Brain microvascular endothelial cell (primary cell): ENCODE data around the gene ALG1L2.
"Not testable (repeated sequence)": the region's sequence is repeated elsewhere in the genome, so short reads cannot be mapped to it uniquely, and the experiment has no call there.

Experiments used
- DNase-seq: peaks from one replicate; pipeline ENCODE4 v3.0.0-alpha.2; 2020
- H3K27ac ChIP-seq: fragments of 250-450 bp; sonication (Bioruptor Pico); 2 replicates; pipeline ENCODE4 v1.5.1; 2020; ENCODE audit warnings: mild to moderate bottlenecking, moderate library complexity
- H3K27me3 ChIP-seq: fragments of 250-450 bp; sonication (Bioruptor Pico); replicated peaks from 2 replicates; pipeline ENCODE4 v1.5.1; 2020; ENCODE audit warnings: mild to moderate bottlenecking
- H3K36me3 ChIP-seq: fragments of 250-450 bp; sonication (Bioruptor Pico); replicated peaks from 2 replicates; pipeline ENCODE4 v1.5.1; 2020; ENCODE audit warnings: mild to moderate bottlenecking
- H3K4me3 ChIP-seq: 2 replicates; pipeline ENCODE4 v1.5.1; 2011; ENCODE audit warnings: low read depth, mild to moderate bottlenecking, control low read depth, low read length, moderate library complexity
- in situ Hi-C: cut with HindIII; loops from 2 replicates; pipeline ENCODE4 v1.10.0; 2017; ENCODE audit warnings: low sequenced_read_pairs, low pct_ligation_motif_present
- TF ChIP-seq, protein P1 (sequence below): IDR thresholded peaks from 2 replicates; pipeline ENCODE4 v1.5.1; 2011; ENCODE audit warnings: low read depth, mild to moderate bottlenecking, moderate library complexity, low read length, control low read depth, inconsistent platforms; ENCODE audit errors: missing control alignments

The ALG1L2 gene

DNA sequence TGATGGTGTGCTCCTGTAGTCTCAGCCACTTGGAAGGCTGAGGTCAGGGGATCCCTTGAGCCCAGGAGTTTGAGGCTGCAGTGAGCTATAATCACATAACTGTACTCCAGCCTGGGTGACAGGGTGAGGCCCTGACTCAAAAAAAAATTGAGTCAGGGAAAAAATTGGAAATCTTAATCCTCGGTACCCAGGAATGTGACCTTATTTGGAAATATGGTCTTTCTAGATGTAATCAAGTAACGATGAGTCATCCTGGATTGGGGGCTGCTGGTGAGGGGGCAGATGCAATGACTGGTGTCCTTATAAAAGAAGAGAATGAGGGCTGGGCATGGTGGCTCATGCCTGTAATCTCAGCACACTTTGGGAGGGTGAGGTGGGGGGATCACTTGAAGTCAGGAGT is 33.8 kb downstream of the ALG1L2 start:
- H3K4me3 ChIP-seq, H3K36me3 ChIP-seq, H3K27ac ChIP-seq, H3K27me3 ChIP-seq, in situ Hi-C loops, DNase-seq: not testable (repeated sequence)

DNA sequence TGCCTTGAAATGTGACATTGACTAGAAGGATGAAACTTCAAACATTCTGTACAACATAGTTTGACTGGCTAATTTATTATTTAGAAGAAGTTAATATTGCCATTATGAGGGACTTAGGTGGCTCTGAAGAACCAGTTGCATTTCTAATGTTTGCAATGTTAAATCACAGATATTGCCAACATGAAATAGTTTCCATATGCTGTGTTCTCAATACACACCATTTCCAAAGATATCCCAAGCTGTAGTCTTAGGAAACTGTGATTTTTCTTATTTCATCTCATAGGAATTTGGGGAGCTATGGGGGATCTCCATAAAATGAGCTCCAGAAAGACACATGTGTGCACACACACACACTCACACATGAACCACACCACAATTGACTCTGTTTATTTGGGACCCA is 36.3 kb downstream of the ALG1L2 start:
- Histone ChIP-seq H3K27ac (no peak overlapping the region), H3K36me3 (no peaks in the 10 kb centered on the region), H3K4me3 (no peak overlapping the region), H3K27me3 (no peaks in the 10 kb centered on the region)
- no peak for DNase-seq
- in situ Hi-C loops: no loop called here
- TF ChIP-seq, protein P1, sequence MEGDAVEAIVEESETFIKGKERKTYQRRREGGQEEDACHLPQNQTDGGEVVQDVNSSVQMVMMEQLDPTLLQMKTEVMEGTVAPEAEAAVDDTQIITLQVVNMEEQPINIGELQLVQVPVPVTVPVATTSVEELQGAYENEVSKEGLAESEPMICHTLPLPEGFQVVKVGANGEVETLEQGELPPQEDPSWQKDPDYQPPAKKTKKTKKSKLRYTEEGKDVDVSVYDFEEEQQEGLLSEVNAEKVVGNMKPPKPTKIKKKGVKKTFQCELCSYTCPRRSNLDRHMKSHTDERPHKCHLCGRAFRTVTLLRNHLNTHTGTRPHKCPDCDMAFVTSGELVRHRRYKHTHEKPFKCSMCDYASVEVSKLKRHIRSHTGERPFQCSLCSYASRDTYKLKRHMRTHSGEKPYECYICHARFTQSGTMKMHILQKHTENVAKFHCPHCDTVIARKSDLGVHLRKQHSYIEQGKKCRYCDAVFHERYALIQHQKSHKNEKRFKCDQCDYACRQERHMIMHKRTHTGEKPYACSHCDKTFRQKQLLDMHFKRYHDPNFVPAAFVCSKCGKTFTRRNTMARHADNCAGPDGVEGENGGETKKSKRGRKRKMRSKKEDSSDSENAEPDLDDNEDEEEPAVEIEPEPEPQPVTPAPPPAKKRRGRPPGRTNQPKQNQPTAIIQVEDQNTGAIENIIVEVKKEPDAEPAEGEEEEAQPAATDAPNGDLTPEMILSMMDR: no peak

DNA sequence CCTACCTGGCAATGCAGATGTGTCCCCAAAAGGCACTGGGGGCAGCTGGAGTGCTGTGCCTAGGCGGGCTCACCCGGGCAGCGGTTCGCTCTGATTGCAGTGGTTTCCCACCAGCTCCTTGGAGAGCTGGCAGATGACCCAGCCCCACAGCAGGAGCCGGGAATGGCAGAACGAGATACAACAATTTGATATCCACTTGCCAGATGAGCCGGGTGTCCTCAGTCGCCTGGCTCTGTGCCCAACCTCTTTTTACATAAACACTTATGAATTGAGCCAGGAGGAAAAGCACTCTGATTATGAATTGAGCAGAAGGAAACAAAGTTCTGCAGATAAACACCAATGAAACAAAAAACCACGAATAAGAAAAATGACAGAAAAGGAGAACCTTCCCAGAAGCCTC is 38.2 kb downstream of the ALG1L2 start:
- H3K36me3 ChIP-seq, H3K27ac ChIP-seq, H3K27me3 ChIP-seq, in situ Hi-C loops, H3K4me3 ChIP-seq, DNase-seq: not testable (repeated sequence)

DNA sequence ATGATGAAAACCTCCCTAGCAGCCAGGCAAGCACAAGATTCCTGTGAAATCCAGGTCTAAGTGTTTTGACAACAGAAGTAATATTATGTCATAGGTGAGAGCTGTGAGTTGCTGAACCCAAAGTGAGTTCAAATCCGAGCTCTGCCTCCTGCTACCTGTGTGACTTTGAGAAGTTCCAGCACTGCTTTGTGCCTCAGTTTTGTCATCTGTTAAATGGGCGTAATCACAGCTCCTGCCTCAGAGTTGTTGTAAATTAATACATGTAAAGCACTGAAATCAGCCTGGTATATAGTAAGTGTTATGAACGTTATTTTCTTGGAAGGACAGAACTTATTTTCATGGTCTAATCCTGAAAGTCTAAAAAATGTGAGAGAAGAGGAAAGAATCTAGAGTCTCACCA is 38.7 kb downstream of the ALG1L2 start:
- H3K4me3 ChIP-seq, DNase-seq, H3K36me3 ChIP-seq, H3K27me3 ChIP-seq, H3K27ac ChIP-seq, in situ Hi-C loops: not testable (repeated sequence)

DNA sequence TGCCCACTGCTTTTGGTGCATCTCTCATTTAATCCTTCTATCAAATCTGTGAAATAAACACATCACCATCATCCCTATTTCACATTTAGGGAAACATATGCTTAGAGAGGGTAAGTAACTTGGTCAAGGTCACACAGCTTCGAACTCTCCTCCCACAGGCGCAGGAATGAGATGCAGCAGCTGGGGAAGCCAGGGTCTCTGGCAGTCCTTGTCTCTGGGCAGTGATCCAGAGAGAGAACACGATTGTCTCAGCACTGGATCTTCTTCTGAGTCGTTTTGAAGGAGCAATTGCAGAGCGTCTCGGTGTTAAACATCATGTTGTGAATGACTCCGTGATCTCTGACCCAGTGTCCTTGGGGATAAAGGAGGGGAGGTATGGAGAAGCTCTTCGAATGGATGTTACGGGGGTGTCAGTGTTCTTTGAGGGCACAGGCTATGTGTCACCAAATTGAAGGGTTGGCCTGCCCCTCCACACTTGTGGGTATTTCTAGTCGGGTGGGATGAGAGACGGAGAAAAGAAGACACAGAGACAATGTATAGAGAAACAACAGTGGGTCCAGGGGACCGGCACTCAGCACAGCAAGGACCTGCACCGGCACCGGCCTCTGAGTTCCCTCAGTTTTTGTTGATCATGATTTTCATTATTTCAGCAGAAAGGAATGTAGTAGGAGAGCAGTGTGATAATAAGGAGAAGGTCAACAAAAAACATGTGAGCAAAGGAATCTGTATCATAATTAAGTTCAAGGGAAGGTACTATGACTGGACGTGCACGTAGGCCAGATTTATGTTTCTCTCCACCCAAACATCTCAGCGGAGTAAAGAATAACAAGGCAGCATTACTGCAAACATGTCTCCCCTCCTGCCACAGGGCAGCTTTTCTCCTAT is 41.5 kb downstream of the ALG1L2 start:
- in situ Hi-C loops, DNase-seq, H3K36me3 ChIP-seq, H3K4me3 ChIP-seq, H3K27ac ChIP-seq, H3K27me3 ChIP-seq: not testable (repeated sequence)

DNA sequence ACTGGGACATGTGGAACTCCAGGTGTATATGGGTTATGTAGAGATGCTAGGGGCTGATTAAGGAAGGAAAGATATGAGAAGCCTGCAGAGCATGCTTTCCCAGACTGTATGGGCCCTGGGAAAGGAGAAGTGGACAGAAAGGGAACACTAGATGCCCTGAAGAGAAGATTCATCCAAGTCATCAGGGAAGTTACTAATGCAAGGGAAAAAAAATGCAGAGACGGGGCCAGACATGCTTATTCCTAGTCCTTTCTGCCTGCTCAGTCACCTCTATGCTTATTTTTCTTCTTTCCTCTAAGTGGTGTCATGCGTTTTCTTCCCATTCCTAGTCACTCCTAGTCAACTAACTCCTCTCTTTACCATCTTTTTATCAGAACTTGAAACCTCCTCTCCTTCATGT is 43.8 kb downstream of the ALG1L2 start:
- H3K27ac ChIP-seq, H3K27me3 ChIP-seq, H3K4me3 ChIP-seq, DNase-seq, in situ Hi-C loops, H3K36me3 ChIP-seq: not testable (repeated sequence)

DNA sequence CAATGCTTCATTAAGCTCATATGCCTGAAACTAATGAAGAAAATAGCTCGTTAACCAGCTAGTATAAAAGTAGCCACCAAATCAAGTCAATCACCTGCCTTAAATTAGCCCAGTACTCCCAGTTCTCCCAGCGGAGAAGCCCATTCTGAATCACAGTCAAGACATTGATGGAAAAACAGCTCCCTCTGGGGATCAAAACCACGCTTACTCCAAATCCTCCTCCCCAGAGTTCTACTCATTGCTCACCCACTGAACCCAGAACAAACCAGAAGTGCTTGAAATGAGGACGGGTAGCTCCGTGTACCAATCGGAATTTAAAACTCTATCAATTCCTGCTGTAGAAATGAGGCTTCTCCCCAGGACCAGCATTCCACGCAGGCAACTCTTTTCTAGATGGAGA is 54.7 kb downstream of the ALG1L2 start:
- in situ Hi-C loops, DNase-seq, H3K27ac ChIP-seq, H3K27me3 ChIP-seq, H3K36me3 ChIP-seq, H3K4me3 ChIP-seq: not testable (repeated sequence)
- TF ChIP-seq, protein P1: peak; percentile 17

DNA sequence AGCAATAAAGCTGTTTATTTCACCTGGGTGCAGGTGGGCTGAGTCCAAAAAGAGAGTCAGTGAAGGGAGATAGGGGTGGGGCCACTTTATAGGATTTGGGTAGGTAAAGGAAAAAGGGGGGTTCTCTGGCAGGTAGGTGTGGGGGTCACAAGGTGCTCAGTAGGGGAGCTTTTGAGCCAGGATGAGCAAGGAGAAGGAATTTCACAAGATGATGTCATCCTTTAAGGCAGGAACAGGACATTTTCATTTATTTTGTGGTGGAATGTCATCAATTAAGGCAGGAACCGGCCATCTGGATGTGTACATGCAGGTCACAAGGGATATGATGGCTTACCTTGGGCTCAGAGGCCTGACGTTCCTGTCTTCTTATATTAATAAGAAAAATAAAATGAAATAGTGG is 56.1 kb downstream of the ALG1L2 start:
- H3K36me3 ChIP-seq, H3K27me3 ChIP-seq, H3K27ac ChIP-seq, DNase-seq, in situ Hi-C loops, H3K4me3 ChIP-seq: not testable (repeated sequence)

DNA sequence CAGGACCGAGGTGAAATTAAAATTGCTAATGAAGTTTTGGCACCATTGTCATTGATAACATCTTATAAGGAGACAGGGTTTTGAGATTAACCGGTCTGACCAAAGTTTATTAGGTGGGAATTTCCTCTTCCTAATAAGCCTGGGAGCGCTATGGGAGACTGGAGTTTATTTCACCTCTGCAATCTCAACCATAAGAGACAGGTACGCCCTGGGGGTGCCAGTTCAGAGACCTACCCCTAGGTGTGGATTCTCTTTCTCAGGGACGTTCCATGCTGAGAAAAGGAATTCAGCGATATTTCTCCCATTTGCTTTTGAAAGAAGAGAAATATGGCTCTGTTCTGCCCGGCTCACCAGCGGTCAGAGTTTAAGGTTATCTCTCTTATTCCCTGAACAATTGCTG is 57.4 kb downstream of the ALG1L2 start:
- H3K4me3 ChIP-seq, H3K36me3 ChIP-seq, H3K27ac ChIP-seq, H3K27me3 ChIP-seq, in situ Hi-C loops, DNase-seq: not testable (repeated sequence)

DNA sequence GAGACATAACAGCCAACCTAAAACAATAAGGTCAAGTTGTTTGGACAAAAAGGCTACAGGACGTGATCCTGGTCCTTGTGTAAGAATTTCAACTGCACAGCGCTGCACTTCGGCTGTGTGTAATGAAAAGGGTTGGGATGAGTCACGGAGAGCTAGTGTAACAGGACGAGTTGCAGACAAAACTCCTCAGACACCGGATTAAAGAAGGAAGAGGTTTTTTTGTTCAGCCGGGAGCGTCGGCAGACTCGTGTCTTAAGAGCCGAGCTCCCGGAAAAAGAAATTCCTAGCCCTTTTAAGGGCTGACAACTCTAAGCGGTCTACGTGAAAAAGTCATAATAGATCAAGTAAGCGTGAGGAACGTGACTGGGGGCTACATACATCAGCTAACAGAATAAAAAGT is 59.1 kb downstream of the ALG1L2 start:
- H3K36me3 ChIP-seq, H3K27ac ChIP-seq, in situ Hi-C loops, H3K27me3 ChIP-seq: not testable (repeated sequence)
- DNase-seq: peak; percentile 71
- H3K4me3 ChIP-seq: peak overlapping the region; percentile 9
